ENCODE results near the gene WSB2.

The WSB2 gene

DNA sequence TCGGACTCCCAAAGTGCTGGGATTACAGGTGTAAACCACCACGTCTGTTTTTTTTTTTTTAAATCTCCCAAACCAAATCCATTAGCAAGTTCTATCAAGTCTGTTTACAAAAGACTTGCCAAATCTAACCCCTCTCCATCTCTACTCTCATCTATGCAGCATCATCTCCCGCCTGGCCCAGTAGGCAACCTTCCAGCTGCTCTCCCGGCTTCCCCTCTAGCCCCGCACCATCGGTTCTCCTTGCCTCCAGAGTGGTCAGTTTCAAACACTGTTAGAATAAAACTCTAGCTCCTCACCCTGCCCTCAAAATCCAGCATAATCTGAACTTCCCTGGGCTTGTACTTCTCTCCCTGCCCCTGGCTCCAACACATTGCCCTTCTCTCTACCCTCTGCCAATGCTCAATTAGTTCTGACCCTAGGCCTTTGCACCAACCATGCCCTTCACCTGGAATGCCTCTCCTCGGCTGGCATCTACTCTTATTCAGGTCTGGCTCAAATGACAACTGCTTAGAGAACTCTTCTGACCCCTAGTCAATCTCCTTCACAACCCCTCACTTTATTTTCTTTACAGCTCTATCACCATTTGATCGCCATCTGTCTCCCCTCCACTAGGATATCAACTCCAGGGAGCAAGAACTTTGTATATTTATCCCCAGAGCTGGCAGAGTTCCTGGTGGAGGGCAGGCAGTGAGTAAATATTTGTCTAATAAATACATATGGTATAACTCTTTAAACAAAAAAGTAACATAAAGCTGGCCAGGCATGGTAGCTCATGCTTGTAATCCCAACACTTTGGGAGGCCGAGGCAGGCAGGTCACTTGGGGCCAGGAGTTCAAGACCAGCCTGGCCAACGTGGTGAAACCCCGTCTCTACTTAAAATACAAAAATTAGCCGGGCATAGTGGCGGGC, 4.9 kb downstream of the WSB2 start:
- no peaks in the 10 kb centered on the region for H3K36me3 ChIP-seq (ENCODE audit: insufficient read depth, low read length)
- H3K9me3 ChIP-seq (ENCODE audit: control insufficient read depth, insufficient read depth, low read length) = no peaks in the 10 kb centered on the region
- peaks cover 16% of the 10 kb centered on the region for H3K4me1 ChIP-seq (ENCODE audit: insufficient read depth, low read length)
- no peak overlapping the region for H3K9ac ChIP-seq (ENCODE audit: low read depth, low read length)

- Histone ChIP-seq H3K9ac (ENCODE audit: low read depth, low read length) (no peak overlapping the region), H3K9me3 (ENCODE audit: control insufficient read depth, insufficient read depth, low read length) (no peaks in the 10 kb centered on the region), H3K4me1 (ENCODE audit: insufficient read depth, low read length) (peaks cover 16% of the 10 kb centered on the region), H3K36me3 (ENCODE audit: insufficient read depth, low read length) (no peaks in the 10 kb centered on the region)
Measured at GRCh38 chr12:118055144-118055557, 5.8 kb downstream of the WSB2 start.

- H3K4me1 ChIP-seq (ENCODE audit: insufficient read depth, low read length) = peaks cover 16% of the 10 kb centered on the region
- no peaks in the 10 kb centered on the region for H3K36me3 ChIP-seq (ENCODE audit: insufficient read depth, low read length)
- H3K9me3 ChIP-seq (ENCODE audit: control insufficient read depth, insufficient read depth, low read length) = no peaks in the 10 kb centered on the region
- H3K9ac ChIP-seq (ENCODE audit: low read depth, low read length) = no peak overlapping the region
Measured at GRCh38 chr12:118053071-118053985, 7.7 kb downstream of the WSB2 start.

GRCh38 chr12:118052324-118053070, 8.5 kb downstream of the WSB2 start:
- Histone ChIP-seq H3K36me3 (ENCODE audit: insufficient read depth, low read length) (no peaks in the 10 kb centered on the region), H3K9ac (ENCODE audit: low read depth, low read length) (no peak overlapping the region), H3K4me1 (ENCODE audit: insufficient read depth, low read length) (peaks cover 16% of the 10 kb centered on the region), H3K9me3 (ENCODE audit: control insufficient read depth, insufficient read depth, low read length) (no peaks in the 10 kb centered on the region)

- Histone ChIP-seq H3K4me1 (ENCODE audit: insufficient read depth, low read length) (peaks cover 16% of the 10 kb centered on the region), H3K36me3 (ENCODE audit: insufficient read depth, low read length) (no peaks in the 10 kb centered on the region; the same call in 1 of the 2 replicates), H3K9ac (ENCODE audit: low read depth, low read length) (no peak overlapping the region), H3K9me3 (ENCODE audit: control insufficient read depth, insufficient read depth, low read length) (no peaks in the 10 kb centered on the region)
Measured at GRCh38 chr12:118050972-118051910, 9.7 kb downstream of the WSB2 start.

- Histone ChIP-seq H3K9me3 (ENCODE audit: control insufficient read depth, insufficient read depth, low read length) (no peaks in the 10 kb centered on the region), H3K36me3 (ENCODE audit: insufficient read depth, low read length) (peaks cover 11% of the 10 kb centered on the region; the same call in 1 of the 2 replicates), H3K9ac (ENCODE audit: low read depth, low read length) (no peak overlapping the region), H3K4me1 (ENCODE audit: insufficient read depth, low read length) (no peaks in the 10 kb centered on the region)
Measured at GRCh38 chr12:118046430-118046829, 14.5 kb downstream of the WSB2 start.

DNA sequence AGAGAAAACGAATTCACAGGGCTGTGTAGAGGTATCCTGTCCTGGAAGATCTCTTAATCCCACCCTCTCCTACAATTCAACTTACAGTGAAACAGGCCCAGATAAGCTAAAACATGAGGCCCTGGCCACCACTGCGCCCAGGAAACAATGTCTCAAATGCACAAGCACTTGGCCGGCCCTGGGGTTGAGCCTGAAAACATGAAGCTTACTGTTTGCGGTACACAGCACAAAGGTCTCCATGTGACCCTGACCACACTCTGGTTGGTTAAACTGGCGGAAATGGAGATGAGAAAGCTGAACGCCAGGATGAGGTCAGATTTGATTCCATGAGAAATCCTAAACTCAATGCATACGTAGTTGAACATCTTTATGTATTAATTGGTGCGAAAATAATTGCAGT, 16.4 kb downstream of the WSB2 start:
- H3K36me3 ChIP-seq (ENCODE audit: insufficient read depth, low read length) = peaks cover 25% of the 10 kb centered on the region; the same call in 1 of the 2 replicates
- no peaks in the 10 kb centered on the region for H3K4me1 ChIP-seq (ENCODE audit: insufficient read depth, low read length)
- no peaks in the 10 kb centered on the region for H3K9me3 ChIP-seq (ENCODE audit: control insufficient read depth, insufficient read depth, low read length)
- H3K9ac ChIP-seq (ENCODE audit: low read depth, low read length) = no peak overlapping the region

GRCh38 chr12:118044075-118044474, 16.9 kb downstream of the WSB2 start:
- no peaks in the 10 kb centered on the region for H3K4me1 ChIP-seq (ENCODE audit: insufficient read depth, low read length)
- H3K9me3 ChIP-seq (ENCODE audit: control insufficient read depth, insufficient read depth, low read length) = no peaks in the 10 kb centered on the region
- peaks cover 29% of the 10 kb centered on the region; the same call in 1 of the 2 replicates for H3K36me3 ChIP-seq (ENCODE audit: insufficient read depth, low read length)

GRCh38 chr12:118042091-118042490, 18.9 kb downstream of the WSB2 start:
- Histone ChIP-seq H3K36me3 (ENCODE audit: insufficient read depth, low read length) (peaks cover 30% of the 10 kb centered on the region; the same call in 1 of the 2 replicates), H3K4me1 (ENCODE audit: insufficient read depth, low read length) (no peaks in the 10 kb centered on the region), H3K9ac (ENCODE audit: low read depth, low read length) (no peak overlapping the region), H3K9me3 (ENCODE audit: control insufficient read depth, insufficient read depth, low read length) (no peaks in the 10 kb centered on the region)

More at GRCh38 chr12:118044075-118044474, 16.9 kb downstream of the WSB2 start:
- H3K9ac ChIP-seq (ENCODE audit: low read depth, low read length) = no peak overlapping the region

DNA sequence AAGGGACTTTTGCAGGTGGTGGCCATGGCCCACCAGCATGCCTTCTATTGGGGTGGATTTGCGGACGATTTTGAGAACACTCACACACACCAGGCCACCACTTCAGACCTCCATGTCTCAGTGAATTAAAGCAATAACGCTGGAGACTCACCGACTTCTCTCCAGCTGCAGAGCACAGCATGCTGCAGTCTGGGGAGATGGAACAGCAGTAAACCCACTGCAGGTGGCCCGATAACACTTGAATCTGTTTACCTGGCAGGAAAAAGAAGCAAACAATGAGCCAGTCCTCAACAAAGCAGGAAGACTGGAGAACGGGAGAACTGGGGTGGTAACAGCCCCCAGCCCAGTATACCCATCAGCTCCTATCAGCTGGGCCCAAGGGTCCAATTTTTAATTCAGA, 22.8 kb downstream of the WSB2 start:
- Histone ChIP-seq H3K36me3 (ENCODE audit: insufficient read depth, low read length) (peaks cover 34% of the 10 kb centered on the region), H3K4me1 (ENCODE audit: insufficient read depth, low read length) (no peaks in the 10 kb centered on the region), H3K9me3 (ENCODE audit: control insufficient read depth, insufficient read depth, low read length) (no peaks in the 10 kb centered on the region), H3K9ac (ENCODE audit: low read depth, low read length) (no peak overlapping the region)

- Histone ChIP-seq H3K4me1 (ENCODE audit: insufficient read depth, low read length) (no peaks in the 10 kb centered on the region), H3K9me3 (ENCODE audit: control insufficient read depth, insufficient read depth, low read length) (no peaks in the 10 kb centered on the region), H3K9ac (ENCODE audit: low read depth, low read length) (no peak overlapping the region), H3K36me3 (ENCODE audit: insufficient read depth, low read length) (peaks cover 34% of the 10 kb centered on the region)
Measured at GRCh38 chr12:118036672-118037411, 24.1 kb downstream of the WSB2 start.

GRCh38 chr12:118035190-118036041, 25.6 kb downstream of the WSB2 start:
- no peak overlapping the region for H3K9ac ChIP-seq (ENCODE audit: low read depth, low read length)
- H3K4me1 ChIP-seq (ENCODE audit: insufficient read depth, low read length) = no peaks in the 10 kb centered on the region
- peaks cover 28% of the 10 kb centered on the region for H3K36me3 ChIP-seq (ENCODE audit: insufficient read depth, low read length)
- H3K9me3 ChIP-seq (ENCODE audit: control insufficient read depth, insufficient read depth, low read length) = no peaks in the 10 kb centered on the region
